H1 (cell line): ENCODE measurements around the gene IL27RA. TPM values are rescaled to one million over a fixed set of nuclear protein-coding genes. Genes with fewer than 3 reads are reported as not detected.
A peak's percentile ranks its signal among the peaks of the same experiment; 100 is the strongest.

Experiments
- CTCF ChIA-PET: fragments of 300-600 bp; sonication (Branson Sonifier 250); formaldehyde crosslinking; loops from one replicate; lab custom pipeline; 2021; ENCODE audit not compliant: partially characterized antibody; lab: Charles Lee
- POLR2A ChIA-PET: fragments of 300-600 bp; sonication (Branson Sonifier 250); formaldehyde crosslinking; loops from one replicate; lab custom pipeline; 2021; ENCODE audit warnings: inconsistent platforms; ENCODE audit not compliant: partially characterized antibody; lab: Charles Lee
- DNase-seq, 2 experiments: peaks; one replicate each; pipeline versions ENCODE4 v3.0.0 to v3.0.0-alpha.2; 2010 to 2022; ENCODE audit warnings: low spot score in 2 of 2, low read depth in 1 of 2, mixed read lengths in 1 of 2
- FAIRE-seq: peaks from 2 replicates; lab custom pipeline; 2011; peaks lifted over from hg19 to GRCh38; lab: Jason Lieb, UNC
- H2AFZ ChIP-seq: 2 replicates; pipeline ENCODE4 v1.8.1; 2012; ENCODE audit warnings: low read length, inconsistent platforms
- H2AK5ac ChIP-seq: 2 replicates; pipeline ENCODE4 v1.6.1; 2013; ENCODE audit warnings: low read depth, low read length
- H2BK120ac ChIP-seq: replicated peaks from 2 replicates; pipeline ENCODE3; 2013; ENCODE audit warnings: low read depth, low read length, inconsistent platforms
- H2BK12ac ChIP-seq: 2 replicates; pipeline ENCODE4 v1.6.1; 2013; ENCODE audit warnings: low read depth, low read length
- H2BK15ac ChIP-seq: 2 replicates; pipeline ENCODE4 v1.6.1; 2013; ENCODE audit warnings: low read length
- H2BK20ac ChIP-seq: 2 replicates; pipeline ENCODE4 v1.6.1; 2013; ENCODE audit warnings: low read length
- H2BK5ac ChIP-seq: 2 replicates; pipeline ENCODE4 v1.6.1; 2013; ENCODE audit warnings: low read depth, low read length
- H3K14ac ChIP-seq: 2 replicates; pipeline ENCODE4 v1.6.1; 2013; ENCODE audit warnings: inconsistent platforms; ENCODE audit not compliant: insufficient read length
- H3K18ac ChIP-seq: 2 replicates; pipeline ENCODE4 v1.6.1; 2013; ENCODE audit warnings: low read length; ENCODE audit errors: extremely low read depth
- H3K23ac ChIP-seq: 2 replicates; pipeline ENCODE4 v1.6.1; 2013; ENCODE audit warnings: inconsistent platforms; ENCODE audit not compliant: insufficient read length
- H3K23me2 ChIP-seq: 2 replicates; pipeline ENCODE4 v1.6.1; 2013; ENCODE audit warnings: low read depth, low read length
- H3K27ac ChIP-seq: 2 replicates; pipeline ENCODE4 v1.6.1; 2011; ENCODE audit warnings: low read depth, low read length, inconsistent platforms
- H3K27me3 ChIP-seq, 4 experiments: replicated peaks in 1 of 4; 1 replicate in 1 of 4; 2 replicates in 3 of 4; pipeline versions ENCODE4 v1.6.1 to v1.8.1; 2011 to 2013; ENCODE audit warnings: low read length in 3 of 4, mild to moderate bottlenecking in 3 of 4, inconsistent platforms in 2 of 4, mixed read lengths in 2 of 4, moderate library complexity in 1 of 4; ENCODE audit not compliant: control insufficient read depth in 3 of 4, insufficient read depth in 3 of 4; ENCODE audit errors: extremely low read depth in 1 of 4
- H3K36me3 ChIP-seq, 4 experiments: 2 replicates each; pipeline versions ENCODE4 v1.6.1 to v1.8.1; 2011 to 2013; ENCODE audit warnings: mild to moderate bottlenecking in 4 of 4, low read length in 3 of 4, moderate library complexity in 2 of 4, control low read depth in 1 of 4, inconsistent platforms in 1 of 4; ENCODE audit not compliant: insufficient read depth in 4 of 4, control insufficient read depth in 2 of 4
- H3K4ac ChIP-seq: replicated peaks from 2 replicates; pipeline ENCODE3; 2013; ENCODE audit warnings: low read length, low read depth, mixed read lengths, inconsistent platforms; ENCODE audit not compliant: insufficient read length
- H3K4me1 ChIP-seq, 4 experiments: replicated peaks in 1 of 4; 1 replicate in 1 of 4; 2 replicates in 3 of 4; pipeline versions ENCODE4 v1.6.1 to v1.8.1; 2011 to 2013; ENCODE audit warnings: low read length in 3 of 4, inconsistent platforms in 2 of 4, mixed read lengths in 1 of 4; ENCODE audit not compliant: insufficient read depth in 4 of 4, control insufficient read depth in 3 of 4
- H3K4me2 ChIP-seq, 2 experiments: 2 replicates each; pipeline versions ENCODE4 v1.6.1 to v1.8.1; 2011 to 2013; ENCODE audit warnings: low read depth in 2 of 2, low read length in 2 of 2, control low read depth in 1 of 2, inconsistent platforms in 1 of 2, mild to moderate bottlenecking in 1 of 2; ENCODE audit not compliant: insufficient read depth in 1 of 2
- H3K4me3 ChIP-seq, 4 experiments: fragments of 200-600, 300-600 bp in 1 of 4; sonication (generic), shearing (Covaris generic), sonication (Bioruptor Twin) in 1 of 4; 2 replicates each; pipeline versions ENCODE4 v1.5.1 to v1.8.1; 2011 to 2016; ENCODE audit warnings: low read length in 4 of 4, low read depth in 3 of 4, control low read depth in 2 of 4, inconsistent platforms in 2 of 4, mild to moderate bottlenecking in 2 of 4, mixed read lengths in 1 of 4, moderate library complexity in 1 of 4; ENCODE audit not compliant: insufficient read depth in 2 of 4; ENCODE audit errors: extremely low read depth in 1 of 4
- H3K56ac ChIP-seq: replicated peaks from 2 replicates; pipeline ENCODE3; 2013; ENCODE audit warnings: low read depth, mild to moderate bottlenecking, mixed read lengths, low read length, inconsistent platforms; ENCODE audit not compliant: insufficient read length
- H3K79me1 ChIP-seq: 2 replicates; pipeline ENCODE4 v1.6.1; 2013; ENCODE audit warnings: low read depth, low read length, control low read depth
- H3K79me2 ChIP-seq, 2 experiments: 2 replicates each; pipeline versions ENCODE4 v1.6.1 to v1.8.1; 2012 to 2013; ENCODE audit warnings: low read length in 2 of 2, mild to moderate bottlenecking in 2 of 2, inconsistent platforms in 1 of 2; ENCODE audit not compliant: insufficient read depth in 2 of 2, control insufficient read depth in 1 of 2
- H3K9ac ChIP-seq, 4 experiments: replicated peaks in 1 of 4; 1 replicate in 1 of 4; 2 replicates in 3 of 4; pipeline versions ENCODE4 v1.6.1 to v1.8.1; 2011 to 2013; ENCODE audit warnings: low read depth in 3 of 4, low read length in 3 of 4, control low read depth in 2 of 4, mild to moderate bottlenecking in 2 of 4, moderate library complexity in 2 of 4, inconsistent platforms in 1 of 4; ENCODE audit errors: extremely low read depth in 1 of 4
- H3K9me3 ChIP-seq, 2 experiments: 2 replicates each; pipeline versions ENCODE4 v1.6.1 to v1.8.1; 2012 to 2013; ENCODE audit warnings: mild to moderate bottlenecking in 2 of 2, moderate library complexity in 2 of 2, control low read depth in 1 of 2, inconsistent platforms in 1 of 2, low read depth in 1 of 2, low read length in 1 of 2, mixed read lengths in 1 of 2; ENCODE audit not compliant: insufficient read depth in 2 of 2
- H4K20me1 ChIP-seq, 2 experiments: replicated peaks in 1 of 2; 2 replicates each; pipeline versions ENCODE3 to v1.8.1; 2011 to 2013; ENCODE audit warnings: inconsistent platforms in 2 of 2, low read length in 2 of 2, mild to moderate bottlenecking in 1 of 2; ENCODE audit not compliant: insufficient read depth in 2 of 2, control insufficient read depth in 1 of 2
- H4K5ac ChIP-seq: 2 replicates; pipeline ENCODE4 v1.6.1; 2013; ENCODE audit warnings: low read length, low read depth, mixed read lengths, inconsistent platforms; ENCODE audit not compliant: insufficient read length
- H4K8ac ChIP-seq: 2 replicates; pipeline ENCODE4 v1.8.0; 2013; ENCODE audit warnings: mild to moderate bottlenecking, moderate library complexity, low read length, inconsistent platforms; ENCODE audit not compliant: insufficient read depth; ENCODE audit errors: extremely low read depth
- H4K91ac ChIP-seq: replicated peaks from 2 replicates; pipeline ENCODE3; 2013; ENCODE audit warnings: low read length, mixed read lengths, inconsistent platforms; ENCODE audit not compliant: insufficient read length
- CTCF ChIP-seq, 3 experiments: IDR thresholded peaks; 1 replicate in 2 of 3; 2 replicates in 1 of 3; pipeline versions ENCODE4 v1.5.1 to v1.6.1; 2011; ENCODE audit warnings: low read length in 3 of 3, mild to moderate bottlenecking in 3 of 3, inconsistent platforms in 2 of 3, low read depth in 1 of 3, moderate library complexity in 1 of 3; ENCODE audit not compliant: insufficient read depth in 1 of 3; ENCODE audit errors: control extremely low read depth in 1 of 3
- MAFK ChIP-seq: IDR thresholded peaks from 2 replicates; pipeline ENCODE4 v1.6.1; 2012; ENCODE audit warnings: low read depth, mild to moderate bottlenecking, improper control_type of control experiment, low read length
- POLR2AphosphoS5 ChIP-seq: IDR thresholded peaks from 2 replicates; pipeline ENCODE4 v1.6.1; 2011; ENCODE audit warnings: low read depth, low read length
- TAF1 ChIP-seq: IDR thresholded peaks from 2 replicates; pipeline ENCODE4 v1.6.1; 2011; ENCODE audit warnings: mild to moderate bottlenecking, low read depth, low read length
- TAF7 ChIP-seq: optimal IDR thresholded peaks from 2 replicates; pipeline ENCODE3; 2011; ENCODE audit warnings: low read depth, mild to moderate bottlenecking, inconsistent platforms, low read length, moderate library complexity, borderline replicate concordance
- USF2 ChIP-seq: IDR thresholded peaks from 2 replicates; pipeline ENCODE4 v1.6.1; 2011; ENCODE audit warnings: low read length, improper control_type of control experiment
- ZNF274 ChIP-seq: IDR thresholded peaks from 2 replicates; pipeline ENCODE4 v1.7.0; 2012; ENCODE audit warnings: low read length, borderline replicate concordance; ENCODE audit errors: extremely low read depth
- WGBS, 2 experiments: shearing (Covaris generic) in 1 of 2; methylation state at CpG; one replicate each; pipeline versions ENCODE4 v1.1.6 to v1.1.7; 2013 to 2015; ENCODE audit warnings: low lambda C conversion rate in 2 of 2, mixed read lengths in 2 of 2, inconsistent platforms in 1 of 2, low coverage in 1 of 2, missing lambda C conversion rate in 1 of 2; ENCODE audit not compliant: insufficient replicate concordance in 2 of 2, insufficient coverage in 1 of 2, insufficient read length in 1 of 2; ENCODE audit errors: extremely low coverage in 1 of 2, missing lambda C conversion rate in 1 of 2; 5-methylcytosine and 5-hydroxymethylcytosine counted together
- polyA plus RNA-seq, 7 experiments: library from polyadenylated mRNA; depleted of rRNA in 3 of 7; stranded (reverse) in 5 of 7; unstranded in 2 of 7; fragments of >200 nt in 5 of 7; fragments of 200-250 nt in 2 of 7; gene quantifications; 1 replicate in 5 of 7; 2 replicates in 1 of 7; 4 replicates in 1 of 7; pipeline versions ENCODE4 v1.2.1 to v1.2.3, GENCODE V29; 2011 to 2013; ENCODE audit warnings: missing spikeins in 2 of 7, mixed read lengths in 2 of 7
- total RNA-seq: library from RNA; stranded (reverse); fragmentation: NEBNext Ultra II Directional; extraction: Animal tissue kit (Norgen Biotek cat#: 25700); gene quantifications from 2 replicates; pipeline ENCODE4 v1.2.1, GENCODE V29; 2021

The IL27RA gene
- total and polyA plus RNA-seq, 2 of the 8 experiments (the other 6 are each of a cell fraction or from before 2014, with no cell fraction given), result 9.9 to 14.7 TPM

GRCh38 chr19:13996928-13997630 lies 34.5 kb upstream of the IL27RA start:
- POLR2A ChIA-PET, result interaction anchor here (0.9 to 4.7 kb wide), 2 partner anchors 9 to 41 kb away, joined by 3 to 16 read pairs; partner anchors contain the start of gene RFX1
- H3K56ac ChIP-seq, result no peak overlapping the region
- no peak for FAIRE-seq
- H3K9ac ChIP-seq, result no peak overlapping the region; a peak in 1 of 7 replicates
- H3K4ac ChIP-seq, result no peak overlapping the region
- no peaks in the 10 kb centered on the region for H3K23me2 ChIP-seq
- DNase-seq, result no peak
- no peak overlapping the region for H2BK120ac ChIP-seq
- CTCF ChIA-PET, result interaction anchor here (1.9 kb wide), 1 partner anchor 18 kb away, joined by 5 read pairs; no protein-coding TSS in a partner anchor
- H3K23ac ChIP-seq, result no peak overlapping the region
- no peak overlapping the region for H3K4me2 ChIP-seq
- no peak overlapping the region for H2BK20ac ChIP-seq
- peak overlapping the region; percentile 22; the same call in 1 of the 2 replicates for H4K8ac ChIP-seq
- H3K4me1 ChIP-seq, result no peaks in the 10 kb centered on the region; a peak in 1 of 7 replicates
- no peak overlapping the region for H3K4me3 ChIP-seq
- H3K36me3 ChIP-seq, result peaks cover 0 to 7% (median 0%) of the 10 kb centered on the region in 4 experiments; a peak in 4 of 8 replicates
- H3K18ac ChIP-seq, result no peak overlapping the region
- no peak overlapping the region for H3K27ac ChIP-seq
- whole genome bisulfite sequencing, 2 experiments, result 91% methylated on average over 20 of the region's 22 CpGs; no CpG with 5 or more reads in 1 of the 2 experiments
- no peaks in the 10 kb centered on the region; a peak in 1 of 4 replicates for H3K79me2 ChIP-seq
- TF ChIP-seq CTCF (IDR thresholded peaks at IDR 0.05; ENCODE audit: control extremely low read depth in 1 of 3, insufficient read depth in 1 of 3, low read depth in 1 of 3, low read length in 3 of 3) (no peak), MAFK (no peak), ZNF274 (no peak), TAF7 (no peak), POLR2AphosphoS5 (no peak), USF2 (no peak), TAF1 (no peak)
- peaks cover 6 to 12% of the 10 kb centered on the region in 2 experiments; a peak in 3 of 4 replicates for H3K9me3 ChIP-seq
- peaks cover 3% of the 10 kb centered on the region in 2 experiments for H4K20me1 ChIP-seq
- peaks cover 6% of the 10 kb centered on the region; the same call in 1 of the 2 replicates for H3K79me1 ChIP-seq
- no peak overlapping the region for H2AK5ac ChIP-seq
- no peak overlapping the region for H2BK15ac ChIP-seq
- H2AFZ ChIP-seq, result no peak overlapping the region
- H3K14ac ChIP-seq, result no peak overlapping the region
- no peaks in the 10 kb centered on the region for H3K27me3 ChIP-seq
- H4K5ac ChIP-seq, result no peak overlapping the region
- H4K91ac ChIP-seq, result no peak overlapping the region
- H2BK5ac ChIP-seq, result no peak overlapping the region
- no peak overlapping the region for H2BK12ac ChIP-seq
